ENCODE measurements around the gene LUC7L2.
"Not testable (repeated sequence)": the region's sequence is repeated elsewhere in the genome, so short reads cannot be mapped to it uniquely, and the experiment has no call there.

Gene LUC7L2

GRCh38 chr7:139355320-139355719 is 4.4 kb upstream of the LUC7L2 start:
- Histone ChIP-seq H3K27me3 (replicated peaks; ENCODE audit: control insufficient read depth, insufficient read depth, low read length, poor library complexity, severe bottlenecking) (no peaks in the 10 kb centered on the region), H3K9me3 (ENCODE audit: control insufficient read depth, low read length) (no peaks in the 10 kb centered on the region), H3K36me3 (ENCODE audit: control insufficient read depth, insufficient read depth, low read length) (no peaks in the 10 kb centered on the region), H3K4me1 (ENCODE audit: control insufficient read depth, insufficient read depth, low read length, poor library complexity, severe bottlenecking) (no peaks in the 10 kb centered on the region), H3K27ac (ENCODE audit: insufficient read depth, low read length, poor library complexity, severe bottlenecking) (no peak overlapping the region), H3K4me3 (ENCODE audit: insufficient read depth, low read depth, low read length, poor library complexity, severe bottlenecking) (no peak overlapping the region)
- DNase-seq = no peak

GRCh38 chr7:139357729-139358506 is 1.8 kb upstream of the LUC7L2 start:
- H3K27me3 ChIP-seq (replicated peaks; ENCODE audit: control insufficient read depth, insufficient read depth, low read length, poor library complexity, severe bottlenecking); H3K9me3 ChIP-seq (ENCODE audit: control insufficient read depth, low read length); H3K36me3 ChIP-seq (ENCODE audit: control insufficient read depth, insufficient read depth, low read length); DNase-seq: not testable (repeated sequence)
- peak overlapping the region; percentile 97 for H3K27ac ChIP-seq (ENCODE audit: insufficient read depth, low read length, poor library complexity, severe bottlenecking)
- peak overlapping the region; percentile 99 for H3K4me3 ChIP-seq (ENCODE audit: insufficient read depth, low read depth, low read length, poor library complexity, severe bottlenecking)
- H3K4me1 ChIP-seq (ENCODE audit: control insufficient read depth, insufficient read depth, low read length, poor library complexity, severe bottlenecking) = peaks cover 12% of the 10 kb centered on the region

DNA sequence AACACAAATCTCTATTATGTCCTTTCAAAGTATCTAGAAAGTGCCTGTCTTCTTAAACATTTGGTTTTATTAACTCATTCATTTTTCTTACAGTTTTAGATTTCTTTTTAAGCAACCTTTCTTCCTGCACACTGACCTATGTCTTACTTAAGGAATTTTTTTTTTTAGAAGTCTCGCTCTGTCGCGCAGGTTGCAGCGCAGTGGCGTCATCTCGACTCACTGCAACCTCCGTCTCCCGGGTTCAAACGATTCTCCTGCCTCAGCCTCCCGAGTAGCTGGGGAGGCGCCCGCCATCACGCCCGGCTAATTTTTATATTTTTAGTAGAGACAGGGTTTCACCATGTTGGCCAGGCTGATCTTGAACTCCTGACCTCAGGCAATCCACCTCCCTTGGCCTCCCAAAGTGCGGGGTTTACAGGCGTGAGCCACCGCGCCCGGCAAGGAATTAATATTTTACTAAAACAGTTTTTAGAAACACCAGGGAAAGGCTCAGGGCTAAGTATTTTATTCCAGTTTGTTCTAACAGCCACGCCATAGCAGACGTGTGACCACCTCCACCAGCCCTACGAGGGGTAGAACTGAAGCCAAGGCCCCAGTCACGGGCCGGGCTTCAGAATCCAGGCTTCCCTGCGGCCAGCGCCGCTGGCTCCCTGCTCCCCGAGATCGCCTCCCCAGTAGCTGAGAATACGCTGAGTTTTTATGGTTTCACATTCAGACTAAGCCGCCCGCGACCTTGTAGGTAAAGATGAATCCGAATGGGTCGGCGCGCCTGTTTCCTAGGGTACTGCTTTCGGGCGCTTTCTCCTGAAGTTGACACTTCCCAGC is 941 bp upstream of the LUC7L2 start:
- H3K4me3 ChIP-seq (ENCODE audit: insufficient read depth, low read depth, low read length, poor library complexity, severe bottlenecking) = peak overlapping the region; percentile 99
- H3K9me3 ChIP-seq (ENCODE audit: control insufficient read depth, low read length) = no peaks in the 10 kb centered on the region
- peak overlapping the region; percentile 97 for H3K27ac ChIP-seq (ENCODE audit: insufficient read depth, low read length, poor library complexity, severe bottlenecking)
- H3K27me3 ChIP-seq (replicated peaks; ENCODE audit: control insufficient read depth, insufficient read depth, low read length, poor library complexity, severe bottlenecking) = no peaks in the 10 kb centered on the region
- H3K4me1 ChIP-seq (ENCODE audit: control insufficient read depth, insufficient read depth, low read length, poor library complexity, severe bottlenecking) = peaks cover 12% of the 10 kb centered on the region
- peak in 2 of 3 donors; percentile 11 to 20 for DNase-seq
- peaks cover 3% of the 10 kb centered on the region for H3K36me3 ChIP-seq (ENCODE audit: control insufficient read depth, insufficient read depth, low read length)

DNA sequence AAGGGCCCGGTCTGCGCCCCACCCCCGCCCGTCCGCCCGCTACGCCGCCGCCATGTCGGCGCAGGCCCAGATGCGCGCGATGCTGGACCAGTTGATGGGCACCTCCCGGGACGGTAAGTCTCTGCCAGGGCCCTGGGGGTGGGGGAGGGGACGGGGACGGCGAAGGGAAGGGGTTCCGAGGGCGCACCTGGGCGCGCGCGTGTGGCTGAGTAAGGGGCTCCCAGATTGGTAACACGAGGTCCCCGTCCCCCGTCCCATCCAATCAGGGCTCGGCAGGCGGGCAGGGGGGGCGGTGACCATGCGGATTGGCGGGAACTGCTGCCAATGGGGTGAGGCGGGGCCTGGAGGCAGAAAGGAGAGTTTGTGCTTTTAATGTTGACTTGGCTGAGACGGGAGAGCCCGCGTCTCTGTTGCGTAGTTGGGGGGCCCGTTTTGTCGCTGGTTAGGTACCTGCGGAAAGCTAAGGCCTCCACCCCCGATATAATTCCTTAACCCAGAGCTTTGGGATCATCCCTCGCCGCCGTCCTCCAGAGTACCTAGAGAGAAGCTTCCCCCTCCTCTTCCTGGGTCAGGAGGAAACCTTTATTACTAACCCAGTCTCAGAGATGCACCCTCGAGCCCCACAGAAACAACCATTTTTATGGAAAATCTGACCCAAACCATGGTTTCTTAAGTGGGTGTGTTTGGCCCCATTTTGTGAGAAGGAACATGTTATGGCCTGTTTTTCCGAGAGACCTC is 685 bp downstream of the LUC7L2 start:
- Histone ChIP-seq H3K36me3 (ENCODE audit: control insufficient read depth, insufficient read depth, low read length) (peaks cover 10% of the 10 kb centered on the region), H3K27me3 (replicated peaks; ENCODE audit: control insufficient read depth, insufficient read depth, low read length, poor library complexity, severe bottlenecking) (no peaks in the 10 kb centered on the region), H3K27ac (ENCODE audit: insufficient read depth, low read length, poor library complexity, severe bottlenecking) (peak overlapping the region; percentile 97), H3K9me3 (ENCODE audit: control insufficient read depth, low read length) (no peaks in the 10 kb centered on the region), H3K4me1 (ENCODE audit: control insufficient read depth, insufficient read depth, low read length, poor library complexity, severe bottlenecking) (peaks cover 17% of the 10 kb centered on the region), H3K4me3 (ENCODE audit: insufficient read depth, low read depth, low read length, poor library complexity, severe bottlenecking) (peak overlapping the region; percentile 99)
- peak; percentile 95 to 98 (median 97) for DNase-seq

- H3K9me3 ChIP-seq (ENCODE audit: control insufficient read depth, low read length) = no peaks in the 10 kb centered on the region
- H3K27me3 ChIP-seq (replicated peaks; ENCODE audit: control insufficient read depth, insufficient read depth, low read length, poor library complexity, severe bottlenecking) = no peaks in the 10 kb centered on the region
- peak overlapping the region; percentile 97 for H3K27ac ChIP-seq (ENCODE audit: insufficient read depth, low read length, poor library complexity, severe bottlenecking)
- no peak for DNase-seq
- peaks cover 15% of the 10 kb centered on the region for H3K36me3 ChIP-seq (ENCODE audit: control insufficient read depth, insufficient read depth, low read length)
- H3K4me1 ChIP-seq (ENCODE audit: control insufficient read depth, insufficient read depth, low read length, poor library complexity, severe bottlenecking) = peaks cover 17% of the 10 kb centered on the region
- H3K4me3 ChIP-seq (ENCODE audit: insufficient read depth, low read depth, low read length, poor library complexity, severe bottlenecking) = peak overlapping the region; percentile 99
These were observed 1.2 kb downstream of the LUC7L2 start for GRCh38 chr7:139360948-139361307.

- H3K4me1 ChIP-seq (ENCODE audit: control insufficient read depth, insufficient read depth, low read length, poor library complexity, severe bottlenecking) = peaks cover 17% of the 10 kb centered on the region
- no peaks in the 10 kb centered on the region for H3K27me3 ChIP-seq (replicated peaks; ENCODE audit: control insufficient read depth, insufficient read depth, low read length, poor library complexity, severe bottlenecking)
- peak overlapping the region; percentile 99 for H3K4me3 ChIP-seq (ENCODE audit: insufficient read depth, low read depth, low read length, poor library complexity, severe bottlenecking)
- H3K9me3 ChIP-seq (ENCODE audit: control insufficient read depth, low read length) = no peaks in the 10 kb centered on the region
- peaks cover 15% of the 10 kb centered on the region for H3K36me3 ChIP-seq (ENCODE audit: control insufficient read depth, insufficient read depth, low read length)
- no peak overlapping the region for H3K27ac ChIP-seq (ENCODE audit: insufficient read depth, low read length, poor library complexity, severe bottlenecking)
- no peak for DNase-seq
These were observed 1.8 kb downstream of the LUC7L2 start for GRCh38 chr7:139361523-139361922.

DNA sequence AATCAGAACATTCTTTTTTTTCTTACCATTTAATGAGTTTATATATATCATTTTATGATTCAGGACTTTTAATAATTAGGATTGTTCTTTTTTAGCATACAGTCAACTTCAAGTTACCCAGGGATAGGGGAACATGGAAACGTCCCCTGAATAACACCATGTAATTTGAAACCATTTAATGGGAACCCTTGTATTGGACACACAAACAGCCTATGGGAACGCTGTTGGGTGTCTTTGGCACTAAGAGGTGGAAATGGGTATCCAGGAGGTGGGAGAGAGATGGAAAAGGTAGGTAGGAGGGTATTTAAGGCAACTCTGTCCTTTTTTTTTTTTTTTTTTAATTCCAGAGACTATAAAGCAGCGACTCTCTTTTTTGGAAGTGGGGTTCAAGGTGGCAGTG is 2.6 kb downstream of the LUC7L2 start:
- Histone ChIP-seq H3K27ac (ENCODE audit: insufficient read depth, low read length, poor library complexity, severe bottlenecking) (no peak overlapping the region), H3K4me1 (ENCODE audit: control insufficient read depth, insufficient read depth, low read length, poor library complexity, severe bottlenecking) (peaks cover 17% of the 10 kb centered on the region), H3K4me3 (ENCODE audit: insufficient read depth, low read depth, low read length, poor library complexity, severe bottlenecking) (no peak overlapping the region), H3K27me3 (replicated peaks; ENCODE audit: control insufficient read depth, insufficient read depth, low read length, poor library complexity, severe bottlenecking) (no peaks in the 10 kb centered on the region), H3K36me3 (ENCODE audit: control insufficient read depth, insufficient read depth, low read length) (peaks cover 15% of the 10 kb centered on the region), H3K9me3 (ENCODE audit: control insufficient read depth, low read length) (no peaks in the 10 kb centered on the region)
- no peak for DNase-seq

- H3K36me3 ChIP-seq (ENCODE audit: control insufficient read depth, insufficient read depth, low read length) = peaks cover 21% of the 10 kb centered on the region
- H3K27me3 ChIP-seq (replicated peaks; ENCODE audit: control insufficient read depth, insufficient read depth, low read length, poor library complexity, severe bottlenecking) = no peaks in the 10 kb centered on the region
- H3K4me3 ChIP-seq (ENCODE audit: insufficient read depth, low read depth, low read length, poor library complexity, severe bottlenecking) = no peak overlapping the region
- DNase-seq = no peak
- H3K27ac ChIP-seq (ENCODE audit: insufficient read depth, low read length, poor library complexity, severe bottlenecking) = no peak overlapping the region
- H3K4me1 ChIP-seq (ENCODE audit: control insufficient read depth, insufficient read depth, low read length, poor library complexity, severe bottlenecking) = peaks cover 17% of the 10 kb centered on the region
- no peaks in the 10 kb centered on the region for H3K9me3 ChIP-seq (ENCODE audit: control insufficient read depth, low read length)
These were observed 3.3 kb downstream of the LUC7L2 start for GRCh38 chr7:139362981-139363380.

DNA sequence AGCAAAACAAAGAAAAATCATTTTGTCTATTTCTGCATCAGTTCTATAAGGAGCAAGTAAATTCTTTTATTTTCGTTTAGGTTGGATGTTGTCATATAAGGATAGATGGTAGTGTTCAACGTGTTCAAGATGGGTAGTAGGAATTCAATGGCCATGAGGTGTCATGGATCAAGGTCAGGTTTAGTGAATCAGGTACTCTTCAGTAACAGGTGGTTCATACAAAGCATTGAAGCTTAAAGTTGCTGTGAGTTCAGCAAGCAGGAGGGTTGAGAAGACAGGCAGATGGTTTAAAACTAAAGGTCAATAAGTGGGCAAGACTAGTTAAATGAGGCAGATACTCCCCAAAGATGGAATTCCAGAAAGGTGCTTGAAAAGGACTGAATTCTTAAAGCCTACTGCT is 5.6 kb downstream of the LUC7L2 start:
- no peaks in the 10 kb centered on the region for H3K27me3 ChIP-seq (replicated peaks; ENCODE audit: control insufficient read depth, insufficient read depth, low read length, poor library complexity, severe bottlenecking)
- no peak overlapping the region for H3K4me3 ChIP-seq (ENCODE audit: insufficient read depth, low read depth, low read length, poor library complexity, severe bottlenecking)
- H3K9me3 ChIP-seq (ENCODE audit: control insufficient read depth, low read length) = no peaks in the 10 kb centered on the region
- peaks cover 25% of the 10 kb centered on the region for H3K4me1 ChIP-seq (ENCODE audit: control insufficient read depth, insufficient read depth, low read length, poor library complexity, severe bottlenecking)
- peaks cover 22% of the 10 kb centered on the region for H3K36me3 ChIP-seq (ENCODE audit: control insufficient read depth, insufficient read depth, low read length)
- DNase-seq = no peak
- no peak overlapping the region for H3K27ac ChIP-seq (ENCODE audit: insufficient read depth, low read length, poor library complexity, severe bottlenecking)
